Measurements from ENCODE around the gene APBA2. TPM values are rescaled to one million over a fixed set of nuclear protein-coding genes. Genes with fewer than 3 reads are reported as not detected.

The APBA2 gene
- total RNA-seq, 1 donor from 2014 or later: 5.3 TPM

DNA sequence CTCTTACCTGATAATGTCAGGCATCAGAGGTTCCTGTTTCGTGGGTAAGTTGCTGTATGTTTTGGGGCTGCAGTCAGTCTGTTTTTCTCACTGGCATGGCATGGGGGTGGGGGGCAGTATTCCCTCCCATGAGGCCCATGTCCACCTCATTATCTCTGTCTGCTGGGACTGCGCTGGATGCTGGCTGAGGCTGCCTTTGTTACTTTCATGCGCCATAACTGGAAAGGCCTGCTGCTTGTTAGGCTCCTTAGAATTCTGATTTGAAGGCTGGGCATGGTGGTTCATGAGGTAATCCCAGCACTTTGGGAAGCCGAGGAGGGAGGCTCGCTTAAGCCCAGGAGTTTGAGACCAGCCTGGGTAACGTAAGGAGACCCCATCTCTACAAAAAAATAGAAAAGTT is 9.8 kb downstream of the APBA2 start:
- Histone ChIP-seq H3K36me3 (ENCODE audit: control insufficient read depth, insufficient read depth, low read length) (no peaks in the 10 kb centered on the region), H3K4me3 (ENCODE audit: low read depth, low read length) (no peak overlapping the region), H3K27me3 (ENCODE audit: control insufficient read depth, insufficient read depth, low read length) (no peaks in the 10 kb centered on the region)
- no peak for DNase-seq (ENCODE audit: low read depth)
- TF ChIP-seq CTCF (IDR thresholded peaks at IDR 0.05; ENCODE audit: insufficient read depth, low read length, severe bottlenecking): no peak
- FAIRE-seq: no peak

GRCh38 chr15:28896951-28897350 is 11.2 kb downstream of the APBA2 start:
- no peak for TF ChIP-seq CTCF (IDR thresholded peaks at IDR 0.05; ENCODE audit: insufficient read depth, low read length, severe bottlenecking)
- DNase-seq (ENCODE audit: low read depth): peak; percentile 54
- no peaks in the 10 kb centered on the region for H3K27me3 ChIP-seq (ENCODE audit: control insufficient read depth, insufficient read depth, low read length)
- FAIRE-seq: no peak
- H3K4me3 ChIP-seq (ENCODE audit: low read depth, low read length): no peak overlapping the region
- no peaks in the 10 kb centered on the region for H3K36me3 ChIP-seq (ENCODE audit: control insufficient read depth, insufficient read depth, low read length)

DNA sequence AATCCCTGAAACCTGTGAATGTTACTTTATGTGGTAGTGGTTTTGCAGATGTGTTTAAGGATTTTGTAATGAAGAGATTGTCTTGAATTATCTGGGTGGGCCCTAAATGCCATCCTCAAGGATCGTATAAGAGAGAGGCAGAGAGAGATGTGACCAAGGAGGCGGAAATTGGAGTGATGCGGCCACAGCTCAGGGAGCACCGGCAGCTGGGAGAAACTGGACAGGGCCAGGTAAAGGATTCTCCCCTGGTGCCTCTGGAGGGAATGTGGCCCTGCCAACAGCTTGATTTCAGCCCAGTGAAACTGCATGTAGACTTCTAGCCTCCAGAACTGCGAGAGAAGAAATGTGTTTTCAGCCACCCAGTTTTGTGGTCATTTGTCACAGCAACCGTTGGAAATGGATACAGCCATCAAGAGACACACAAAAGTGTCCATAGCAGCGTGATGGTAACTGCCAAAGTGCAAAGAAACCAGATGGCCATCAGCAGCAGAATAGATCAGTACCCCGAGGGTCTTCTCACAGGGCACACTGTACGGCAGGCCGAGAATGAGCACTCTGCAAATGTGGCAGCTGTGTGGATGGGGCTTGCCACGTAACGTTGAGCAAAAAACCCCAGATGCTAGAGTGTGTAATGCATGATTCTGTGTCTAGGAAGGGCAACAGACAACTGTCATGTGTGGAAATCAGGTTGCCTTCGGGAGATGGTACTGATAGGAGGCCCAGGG is 12.2 kb downstream of the APBA2 start:
- no peak for TF ChIP-seq CTCF (IDR thresholded peaks at IDR 0.05; ENCODE audit: insufficient read depth, low read length, severe bottlenecking)
- no peak for DNase-seq (ENCODE audit: low read depth)
- FAIRE-seq: no peak
- H3K36me3 ChIP-seq (ENCODE audit: control insufficient read depth, insufficient read depth, low read length): no peaks in the 10 kb centered on the region
- no peak overlapping the region for H3K4me3 ChIP-seq (ENCODE audit: low read depth, low read length)
- no peaks in the 10 kb centered on the region for H3K27me3 ChIP-seq (ENCODE audit: control insufficient read depth, insufficient read depth, low read length)

DNA sequence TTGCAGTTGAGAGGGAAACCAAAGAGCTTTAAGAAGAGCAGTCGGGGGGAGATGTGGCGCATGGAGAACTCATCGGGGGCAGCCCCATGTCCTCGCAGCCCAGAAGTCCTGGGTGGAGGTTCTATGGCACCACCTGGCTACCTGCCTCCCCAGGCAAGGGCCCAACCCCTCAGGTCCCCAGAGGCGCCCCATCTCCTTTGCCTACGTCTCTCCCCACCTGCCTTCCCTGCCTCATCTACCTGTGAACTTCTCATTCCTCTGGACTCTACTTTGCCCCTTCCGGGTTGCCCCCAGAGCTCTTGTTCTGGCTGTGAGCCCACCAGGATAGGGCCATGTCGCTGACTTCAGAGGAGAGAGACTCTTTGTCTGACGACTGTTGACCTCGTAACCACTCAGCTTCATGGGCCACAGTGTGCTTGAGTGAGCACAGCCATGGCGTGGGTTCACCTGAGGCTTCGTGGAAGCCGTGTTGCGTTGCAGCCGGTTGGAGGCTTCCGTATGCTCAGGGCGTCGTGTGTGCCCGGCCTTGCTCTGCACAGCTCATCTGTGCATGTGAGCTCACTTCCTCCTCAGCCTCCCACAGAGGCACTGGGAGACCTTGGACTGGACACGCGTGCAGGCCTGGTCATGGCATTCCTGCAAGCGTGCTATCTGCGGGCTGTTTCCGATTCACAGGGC is 13.4 kb downstream of the APBA2 start:
- H3K27me3 ChIP-seq (ENCODE audit: control insufficient read depth, insufficient read depth, low read length): no peaks in the 10 kb centered on the region

GRCh38 chr15:28900041-28900891 is 14.5 kb downstream of the APBA2 start:
- no peak for DNase-seq (ENCODE audit: low read depth)
- Histone ChIP-seq H3K27me3 (ENCODE audit: control insufficient read depth, insufficient read depth, low read length) (no peaks in the 10 kb centered on the region), H3K4me3 (ENCODE audit: low read depth, low read length) (no peak overlapping the region), H3K36me3 (ENCODE audit: control insufficient read depth, insufficient read depth, low read length) (no peaks in the 10 kb centered on the region)
- no peak for FAIRE-seq
- TF ChIP-seq CTCF (IDR thresholded peaks at IDR 0.05; ENCODE audit: insufficient read depth, low read length, severe bottlenecking): no peak

More for the DNA sequence above, 13.4 kb downstream of the APBA2 start:
- FAIRE-seq (peak; percentile 47), DNase-seq (ENCODE audit: low read depth) (no peak)
- no peak overlapping the region for H3K4me3 ChIP-seq (ENCODE audit: low read depth, low read length)
- no peak for TF ChIP-seq CTCF (IDR thresholded peaks at IDR 0.05; ENCODE audit: insufficient read depth, low read length, severe bottlenecking)
- no peaks in the 10 kb centered on the region for H3K36me3 ChIP-seq (ENCODE audit: control insufficient read depth, insufficient read depth, low read length)
